Measurements from ENCODE around the gene NT5C1B. TPM values are rescaled to one million over a fixed set of nuclear protein-coding genes. Genes with fewer than 3 reads are reported as not detected.

Gene NT5C1B
- total RNA-seq, 2 donors from 2014 or later, result not detected

GRCh38 chr2:18525852-18526251 lies 63.5 kb downstream of the NT5C1B start:
- no peaks in the 10 kb centered on the region for H3K4me1 ChIP-seq (ENCODE audit: control insufficient read depth, insufficient read depth, low read length)
- H3K27me3 Mint-ChIP-seq (ENCODE audit: insufficient read depth), result no peaks in the 10 kb centered on the region
- DNase-seq, result no peak
- TF ChIP-seq, protein P1, sequence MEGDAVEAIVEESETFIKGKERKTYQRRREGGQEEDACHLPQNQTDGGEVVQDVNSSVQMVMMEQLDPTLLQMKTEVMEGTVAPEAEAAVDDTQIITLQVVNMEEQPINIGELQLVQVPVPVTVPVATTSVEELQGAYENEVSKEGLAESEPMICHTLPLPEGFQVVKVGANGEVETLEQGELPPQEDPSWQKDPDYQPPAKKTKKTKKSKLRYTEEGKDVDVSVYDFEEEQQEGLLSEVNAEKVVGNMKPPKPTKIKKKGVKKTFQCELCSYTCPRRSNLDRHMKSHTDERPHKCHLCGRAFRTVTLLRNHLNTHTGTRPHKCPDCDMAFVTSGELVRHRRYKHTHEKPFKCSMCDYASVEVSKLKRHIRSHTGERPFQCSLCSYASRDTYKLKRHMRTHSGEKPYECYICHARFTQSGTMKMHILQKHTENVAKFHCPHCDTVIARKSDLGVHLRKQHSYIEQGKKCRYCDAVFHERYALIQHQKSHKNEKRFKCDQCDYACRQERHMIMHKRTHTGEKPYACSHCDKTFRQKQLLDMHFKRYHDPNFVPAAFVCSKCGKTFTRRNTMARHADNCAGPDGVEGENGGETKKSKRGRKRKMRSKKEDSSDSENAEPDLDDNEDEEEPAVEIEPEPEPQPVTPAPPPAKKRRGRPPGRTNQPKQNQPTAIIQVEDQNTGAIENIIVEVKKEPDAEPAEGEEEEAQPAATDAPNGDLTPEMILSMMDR (conservative IDR thresholded peaks at IDR 0.05), result no peak
- no peak overlapping the region for H3K27ac Mint-ChIP-seq
- H3K4me3 Mint-ChIP-seq, result no peak overlapping the region
- no peaks in the 10 kb centered on the region for H3K9me3 ChIP-seq (ENCODE audit: control insufficient read depth, low read length)
- H3K9me3 Mint-ChIP-seq, result no peaks in the 10 kb centered on the region
- no peak overlapping the region for H3K27ac ChIP-seq (ENCODE audit: low read depth, low read length)
- H3K4me1 Mint-ChIP-seq, result peaks cover 5% of the 10 kb centered on the region
- H3K36me3 ChIP-seq (ENCODE audit: control insufficient read depth, insufficient read depth, low read length), result no peaks in the 10 kb centered on the region
- H3K4me3 ChIP-seq (ENCODE audit: low read length), result no peak overlapping the region
- 93% methylated on average over 2 of the region's 3 CpGs; no CpG with 5 or more reads in 1 of the 2 experiments for WGBS, 2 experiments (ENCODE audit: insufficient coverage in 1 of 2, insufficient read length in 1 of 2)
- H3K27me3 ChIP-seq (ENCODE audit: control insufficient read depth, insufficient read depth, low read length, poor library complexity, severe bottlenecking), result no peaks in the 10 kb centered on the region
- no peaks in the 10 kb centered on the region for H3K36me3 Mint-ChIP-seq (ENCODE audit: low read depth)
- H3K9ac ChIP-seq (ENCODE audit: extremely low read depth, low read length, poor library complexity, severe bottlenecking), result no peak overlapping the region

- no peaks in the 10 kb centered on the region for H3K9me3 ChIP-seq (ENCODE audit: control insufficient read depth, low read length)
- H3K4me1 Mint-ChIP-seq, result peaks cover 5% of the 10 kb centered on the region
- DNase-seq, result no peak
- H3K9me3 Mint-ChIP-seq, result no peaks in the 10 kb centered on the region
- no peaks in the 10 kb centered on the region for H3K36me3 Mint-ChIP-seq (ENCODE audit: low read depth)
- no peaks in the 10 kb centered on the region for H3K27me3 ChIP-seq (ENCODE audit: control insufficient read depth, insufficient read depth, low read length, poor library complexity, severe bottlenecking)
- 88 to 100% methylated on average over 1 to 2 of the region's 2 CpGs for whole genome bisulfite sequencing, 2 experiments (ENCODE audit: insufficient coverage in 1 of 2, insufficient read length in 1 of 2)
- no peak overlapping the region for H3K9ac ChIP-seq (ENCODE audit: extremely low read depth, low read length, poor library complexity, severe bottlenecking)
- H3K4me3 ChIP-seq (ENCODE audit: low read length), result no peak overlapping the region
- TF ChIP-seq, protein P1 (conservative IDR thresholded peaks at IDR 0.05), result no peak
- H3K36me3 ChIP-seq (ENCODE audit: control insufficient read depth, insufficient read depth, low read length), result no peaks in the 10 kb centered on the region
- H3K4me3 Mint-ChIP-seq, result no peak overlapping the region
- H3K27ac Mint-ChIP-seq, result no peak overlapping the region
- H3K27ac ChIP-seq (ENCODE audit: low read depth, low read length), result no peak overlapping the region
- H3K4me1 ChIP-seq (ENCODE audit: control insufficient read depth, insufficient read depth, low read length), result no peaks in the 10 kb centered on the region
- no peaks in the 10 kb centered on the region for H3K27me3 Mint-ChIP-seq (ENCODE audit: insufficient read depth)
These were observed 64.1 kb downstream of the NT5C1B start for GRCh38 chr2:18525236-18525635.

- no peaks in the 10 kb centered on the region for H3K27me3 ChIP-seq (ENCODE audit: control insufficient read depth, insufficient read depth, low read length, poor library complexity, severe bottlenecking)
These were observed 66.8 kb downstream of the NT5C1B start for GRCh38 chr2:18522484-18523146.

More at GRCh38 chr2:18522484-18523146, 66.8 kb downstream of the NT5C1B start:
- 75 to 95% methylated on average over 2 of the region's 2 CpGs for WGBS, 2 experiments (ENCODE audit: insufficient coverage in 1 of 2, insufficient read length in 1 of 2)
- Mint-ChIP-seq H3K4me1 (peaks cover 5% of the 10 kb centered on the region), H3K36me3 (ENCODE audit: low read depth) (no peaks in the 10 kb centered on the region), H3K27me3 (ENCODE audit: insufficient read depth) (no peaks in the 10 kb centered on the region), H3K27ac (no peak overlapping the region), H3K4me3 (no peak overlapping the region), H3K9me3 (no peaks in the 10 kb centered on the region)
- no peak for DNase-seq
- H3K4me1 ChIP-seq (ENCODE audit: control insufficient read depth, insufficient read depth, low read length), result no peaks in the 10 kb centered on the region
- TF ChIP-seq, protein P1 (conservative IDR thresholded peaks at IDR 0.05), result no peak
- H3K9ac ChIP-seq (ENCODE audit: extremely low read depth, low read length, poor library complexity, severe bottlenecking), result no peak overlapping the region
- H3K27ac ChIP-seq (ENCODE audit: low read depth, low read length), result no peak overlapping the region
- no peaks in the 10 kb centered on the region for H3K9me3 ChIP-seq (ENCODE audit: control insufficient read depth, low read length)
- no peak overlapping the region for H3K4me3 ChIP-seq (ENCODE audit: low read length)
- no peaks in the 10 kb centered on the region for H3K36me3 ChIP-seq (ENCODE audit: control insufficient read depth, insufficient read depth, low read length)
